WTC11 (cell line): ENCODE measurements around the gene ASPM. TPM values are rescaled to one million over a fixed set of nuclear protein-coding genes. Genes with fewer than 3 reads are reported as not detected.

Experiments
- ATAC-seq: fragments of 200-7000 bp; cut with Tn5 transposase; 2 replicates; pipeline ENCODE4 v1.10.0; 2021; ENCODE audit warnings: mild to moderate bottlenecking, moderate library complexity
- CTCF ChIA-PET: fragments of 300-600 bp; sonication (Branson Sonifier 250); formaldehyde crosslinking; loops from one replicate; lab custom pipeline; 2021; ENCODE audit warnings: antibody characterized with exemption; lab: Charles Lee
- POLR2A ChIA-PET: fragments of 350-600 bp; sonication (Branson Sonifier 250); formaldehyde crosslinking; loops from one replicate; lab custom pipeline; 2021; ENCODE audit warnings: antibody characterized with exemption; lab: Charles Lee
- DNase-seq: peaks from one replicate; pipeline ENCODE4 v3.0.0; 2021; ENCODE audit warnings: low spot score
- H3K27ac Mint-ChIP-seq: 2 replicates; pipeline ENCODE4 v1.8.0; 2021; ENCODE audit warnings: mixed read lengths
- H3K27me3 Mint-ChIP-seq: 2 replicates; pipeline ENCODE4 v1.8.0; 2021; ENCODE audit warnings: low read depth, mild to moderate bottlenecking, moderate library complexity, mixed read lengths
- H3K36me3 Mint-ChIP-seq: 2 replicates; pipeline ENCODE4 v1.8.0; 2021; ENCODE audit warnings: mixed read lengths
- H3K4me1 Mint-ChIP-seq: 2 replicates; pipeline ENCODE4 v1.8.0; 2022; ENCODE audit warnings: mixed read lengths
- H3K4me3 Mint-ChIP-seq: 2 replicates; pipeline ENCODE4 v1.8.0; 2021; ENCODE audit warnings: mild to moderate bottlenecking, moderate library complexity, mixed read lengths
- H3K9me3 Mint-ChIP-seq: 2 replicates; pipeline ENCODE4 v1.8.0; 2021; ENCODE audit warnings: mixed read lengths
- AFF4 ChIP-seq: sonication (generic); formaldehyde crosslinking; IDR thresholded peaks from 2 replicates; pipeline ENCODE4 v1.8.1; 2023; ENCODE audit warnings: mild to moderate bottlenecking, missing genetic modification reagents, borderline replicate concordance
- ATF1 ChIP-seq: sonication (generic); formaldehyde crosslinking; IDR thresholded peaks from 2 replicates; pipeline ENCODE4 v1.8.1; 2023; ENCODE audit warnings: mild to moderate bottlenecking, moderate library complexity, missing genetic modification reagents
- E2F4 ChIP-seq: sonication (generic); formaldehyde crosslinking; IDR thresholded peaks from 2 replicates; pipeline ENCODE4 v1.8.1; 2022; ENCODE audit warnings: low read depth, mild to moderate bottlenecking, moderate library complexity, missing genetic modification reagents, borderline replicate concordance
- FOXJ3 ChIP-seq: sonication (generic); formaldehyde crosslinking; IDR thresholded peaks from 2 replicates; pipeline ENCODE4 v1.9.0; 2021; ENCODE audit warnings: missing genetic modification reagents, mild to moderate bottlenecking, borderline replicate concordance
- GRHL2 ChIP-seq: fragments of 250-450 bp; sonication (Bioruptor Pico); IDR thresholded peaks from 2 replicates; pipeline ENCODE4 v1.8.0; 2022; ENCODE audit warnings: mild to moderate bottlenecking, moderate library complexity; ENCODE audit not compliant: insufficient replicate concordance, severe bottlenecking
- HMGA2 ChIP-seq: fragments of 250-450 bp; sonication (Bioruptor Pico); IDR thresholded peaks from 2 replicates; pipeline ENCODE4 v1.4.0; 2021; ENCODE audit warnings: mild to moderate bottlenecking, moderate library complexity
- JUN ChIP-seq: sonication (generic); formaldehyde crosslinking; IDR thresholded peaks from 2 replicates; pipeline ENCODE4 v1.8.0; 2023; ENCODE audit warnings: mild to moderate bottlenecking, missing genetic modification reagents
- MLX ChIP-seq: sonication (generic); formaldehyde crosslinking; IDR thresholded peaks from 2 replicates; pipeline ENCODE4 v1.8.1; 2023; ENCODE audit warnings: mild to moderate bottlenecking, missing genetic modification reagents, moderate library complexity
- NFYB ChIP-seq: sonication (generic); formaldehyde crosslinking; conservative IDR thresholded peaks from 2 replicates; pipeline ENCODE4 v1.8.0; 2022; ENCODE audit warnings: low read depth, missing genetic modification reagents
- NR1H2 ChIP-seq: sonication (generic); formaldehyde crosslinking; IDR thresholded peaks from 2 replicates; pipeline ENCODE4 v1.9.0; 2021; ENCODE audit warnings: mild to moderate bottlenecking, moderate library complexity, missing genetic modification reagents
- NR3C1 ChIP-seq: sonication (generic); formaldehyde crosslinking; conservative IDR thresholded peaks from 2 replicates; pipeline ENCODE4 v1.8.1; 2023; ENCODE audit warnings: low read depth, mild to moderate bottlenecking, missing genetic modification reagents
- RELA ChIP-seq: sonication (generic); formaldehyde crosslinking; IDR thresholded peaks from 2 replicates; pipeline ENCODE4 v1.8.1; 2022; ENCODE audit warnings: missing genetic modification reagents, mild to moderate bottlenecking, borderline replicate concordance
- TEAD1 ChIP-seq: sonication (generic); formaldehyde crosslinking; IDR thresholded peaks from 2 replicates; pipeline ENCODE4 v1.8.0; 2022; ENCODE audit warnings: mild to moderate bottlenecking, missing genetic modification reagents
- USF1 ChIP-seq: sonication (generic); formaldehyde crosslinking; IDR thresholded peaks from 2 replicates; pipeline ENCODE4 v1.8.0; 2022; ENCODE audit warnings: mild to moderate bottlenecking, missing genetic modification reagents
- ZNF416 ChIP-seq: fragments of 250-450 bp; sonication (Bioruptor Pico); IDR thresholded peaks from 2 replicates; pipeline ENCODE4 v1.9.0; 2021; ENCODE audit warnings: mild to moderate bottlenecking, inconsistent platforms
- total RNA-seq: library from RNA; stranded (reverse); gene quantifications from 3 replicates; pipeline ENCODE4 v1.2.3, GENCODE V29; 2021
- TF ChIP-seq, protein P1 (sequence below): sonication (generic); formaldehyde crosslinking; IDR thresholded peaks from 2 replicates; pipeline ENCODE4 v1.8.0; 2023; ENCODE audit warnings: mild to moderate bottlenecking, missing genetic modification reagents
- TF ChIP-seq, protein P2 (sequence below): fragments of 250-450 bp; sonication (Bioruptor Pico); IDR thresholded peaks from 2 replicates; pipeline ENCODE4 v1.9.0; 2021; ENCODE audit warnings: mild to moderate bottlenecking
- TF ChIP-seq, protein P3 (sequence below): sonication (generic); formaldehyde crosslinking; IDR thresholded peaks from 2 replicates; pipeline ENCODE4 v1.8.0; 2022; ENCODE audit warnings: mild to moderate bottlenecking, missing genetic modification reagents
- TF ChIP-seq, protein P4 (sequence below): sonication (generic); formaldehyde crosslinking; IDR thresholded peaks from 2 replicates; pipeline ENCODE4 v1.8.1; 2023; ENCODE audit warnings: mild to moderate bottlenecking, missing genetic modification reagents

ASPM gene
- total RNA-seq, 1 experiment from 2014 or later, result 44.5 TPM

GRCh38 chr1:197127246-197127912, 19.1 kb downstream of the ASPM start:
- Mint-ChIP-seq H3K36me3 (peaks cover 52% of the 10 kb centered on the region), H3K4me1 (peaks cover 17% of the 10 kb centered on the region), H3K4me3 (no peak overlapping the region), H3K9me3 (no peaks in the 10 kb centered on the region)
- no peak for ATAC-seq
- POLR2A ChIA-PET, result no interaction called here
- TF ChIP-seq NR3C1, result no peak
- no peak for TF ChIP-seq USF1 (CRISPR knock-in tag)
- no peak for TF ChIP-seq AFF4 (CRISPR knock-in tag)
- TF ChIP-seq JUN, result no peak
- TF ChIP-seq, protein P1, sequence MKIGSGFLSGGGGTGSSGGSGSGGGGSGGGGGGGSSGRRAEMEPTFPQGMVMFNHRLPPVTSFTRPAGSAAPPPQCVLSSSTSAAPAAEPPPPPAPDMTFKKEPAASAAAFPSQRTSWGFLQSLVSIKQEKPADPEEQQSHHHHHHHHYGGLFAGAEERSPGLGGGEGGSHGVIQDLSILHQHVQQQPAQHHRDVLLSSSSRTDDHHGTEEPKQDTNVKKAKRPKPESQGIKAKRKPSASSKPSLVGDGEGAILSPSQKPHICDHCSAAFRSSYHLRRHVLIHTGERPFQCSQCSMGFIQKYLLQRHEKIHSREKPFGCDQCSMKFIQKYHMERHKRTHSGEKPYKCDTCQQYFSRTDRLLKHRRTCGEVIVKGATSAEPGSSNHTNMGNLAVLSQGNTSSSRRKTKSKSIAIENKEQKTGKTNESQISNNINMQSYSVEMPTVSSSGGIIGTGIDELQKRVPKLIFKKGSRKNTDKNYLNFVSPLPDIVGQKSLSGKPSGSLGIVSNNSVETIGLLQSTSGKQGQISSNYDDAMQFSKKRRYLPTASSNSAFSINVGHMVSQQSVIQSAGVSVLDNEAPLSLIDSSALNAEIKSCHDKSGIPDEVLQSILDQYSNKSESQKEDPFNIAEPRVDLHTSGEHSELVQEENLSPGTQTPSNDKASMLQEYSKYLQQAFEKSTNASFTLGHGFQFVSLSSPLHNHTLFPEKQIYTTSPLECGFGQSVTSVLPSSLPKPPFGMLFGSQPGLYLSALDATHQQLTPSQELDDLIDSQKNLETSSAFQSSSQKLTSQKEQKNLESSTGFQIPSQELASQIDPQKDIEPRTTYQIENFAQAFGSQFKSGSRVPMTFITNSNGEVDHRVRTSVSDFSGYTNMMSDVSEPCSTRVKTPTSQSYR, result no peak
- TF ChIP-seq, protein P2, sequence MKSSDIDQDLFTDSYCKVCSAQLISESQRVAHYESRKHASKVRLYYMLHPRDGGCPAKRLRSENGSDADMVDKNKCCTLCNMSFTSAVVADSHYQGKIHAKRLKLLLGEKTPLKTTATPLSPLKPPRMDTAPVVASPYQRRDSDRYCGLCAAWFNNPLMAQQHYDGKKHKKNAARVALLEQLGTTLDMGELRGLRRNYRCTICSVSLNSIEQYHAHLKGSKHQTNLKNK (CRISPR knock-in tag), result no peak
- no peak for TF ChIP-seq E2F4 (CRISPR knock-in tag)
- no peak for TF ChIP-seq HMGA2 (CRISPR knock-in tag)
- TF ChIP-seq MLX (CRISPR knock-in tag), result no peak
- TF ChIP-seq RELA (CRISPR knock-in tag), result no peak
- TF ChIP-seq, protein P3, sequence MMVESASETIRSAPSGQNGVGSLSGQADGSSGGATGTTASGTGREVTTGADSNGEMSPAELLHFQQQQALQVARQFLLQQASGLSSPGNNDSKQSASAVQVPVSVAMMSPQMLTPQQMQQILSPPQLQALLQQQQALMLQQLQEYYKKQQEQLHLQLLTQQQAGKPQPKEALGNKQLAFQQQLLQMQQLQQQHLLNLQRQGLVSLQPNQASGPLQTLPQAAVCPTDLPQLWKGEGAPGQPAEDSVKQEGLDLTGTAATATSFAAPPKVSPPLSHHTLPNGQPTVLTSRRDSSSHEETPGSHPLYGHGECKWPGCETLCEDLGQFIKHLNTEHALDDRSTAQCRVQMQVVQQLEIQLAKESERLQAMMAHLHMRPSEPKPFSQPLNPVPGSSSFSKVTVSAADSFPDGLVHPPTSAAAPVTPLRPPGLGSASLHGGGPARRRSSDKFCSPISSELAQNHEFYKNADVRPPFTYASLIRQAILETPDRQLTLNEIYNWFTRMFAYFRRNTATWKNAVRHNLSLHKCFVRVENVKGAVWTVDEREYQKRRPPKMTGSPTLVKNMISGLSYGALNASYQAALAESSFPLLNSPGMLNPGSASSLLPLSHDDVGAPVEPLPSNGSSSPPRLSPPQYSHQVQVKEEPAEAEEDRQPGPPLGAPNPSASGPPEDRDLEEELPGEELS (CRISPR knock-in tag), result no peak
- no peak for TF ChIP-seq NR1H2 (CRISPR knock-in tag)
- TF ChIP-seq FOXJ3 (CRISPR knock-in tag), result no peak
- TF ChIP-seq NFYB (CRISPR knock-in tag), result no peak
- no peak for TF ChIP-seq TEAD1 (CRISPR knock-in tag)
- TF ChIP-seq ATF1, result no peak
- TF ChIP-seq, protein P4, sequence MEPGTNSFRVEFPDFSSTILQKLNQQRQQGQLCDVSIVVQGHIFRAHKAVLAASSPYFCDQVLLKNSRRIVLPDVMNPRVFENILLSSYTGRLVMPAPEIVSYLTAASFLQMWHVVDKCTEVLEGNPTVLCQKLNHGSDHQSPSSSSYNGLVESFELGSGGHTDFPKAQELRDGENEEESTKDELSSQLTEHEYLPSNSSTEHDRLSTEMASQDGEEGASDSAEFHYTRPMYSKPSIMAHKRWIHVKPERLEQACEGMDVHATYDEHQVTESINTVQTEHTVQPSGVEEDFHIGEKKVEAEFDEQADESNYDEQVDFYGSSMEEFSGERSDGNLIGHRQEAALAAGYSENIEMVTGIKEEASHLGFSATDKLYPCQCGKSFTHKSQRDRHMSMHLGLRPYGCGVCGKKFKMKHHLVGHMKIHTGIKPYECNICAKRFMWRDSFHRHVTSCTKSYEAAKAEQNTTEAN (CRISPR knock-in tag), result no peak
- no peak for TF ChIP-seq ZNF416 (CRISPR knock-in tag)
- no peak for TF ChIP-seq GRHL2 (CRISPR knock-in tag)
- TF ChIP-seq, all 79 proteins: peak for 0
- Mint-ChIP-seq H3K27me3 (no peaks in the 10 kb centered on the region), H3K27ac (no peak overlapping the region)
- no peak for DNase-seq
- CTCF ChIA-PET, result no interaction called here
